Measurements from ENCODE around the gene DYRK4. TPM values are rescaled to one million over a fixed set of nuclear protein-coding genes. Genes with fewer than 3 reads are reported as not detected.

The DYRK4 gene
- total RNA-seq, 2 donors from 2014 or later = 7.9 to 13.2 TPM

GRCh38 chr12:4648501-4649357 lies 86.7 kb downstream of the DYRK4 start, which contains the start of the genes AKAP3 and NDUFA9:
Gene AKAP3, minus strand, starts transcription at chr12:4649051. Its CDS starts 10,855 bp downstream, at chr12:4638196.
Gene NDUFA9, plus strand, starts transcription at chr12:4649114. Its CDS starts 13 bp downstream, at chr12:4649127.
- ATAC-seq (peak; percentile 98), DNase-seq (peak; percentile 80 to 89 (median 86))
- Histone ChIP-seq H3K27me3 (no peaks in the 10 kb centered on the region), H3K36me3 (replicated peaks in 1 of 2; ENCODE audit: insufficient read depth in 1 of 2, low read depth in 2 of 2) (no peaks in the 10 kb centered on the region), H3K9me3 (no peaks in the 10 kb centered on the region), H3K4me1 (peaks cover 25% of the 10 kb centered on the region), H3K27ac (peak within 1 kb of the TSS; percentile 76 to 90 (median 88)), H3K4me3 (peak within 1 kb of the TSS; percentile 29 to 61)
- 0% methylated on average over 38 to 39 of the region's 39 CpGs for WGBS, 2 donors
- intact Hi-C loops (cut with DNase I) = no loop called here
- TF ChIP-seq CTCF (IDR thresholded peaks at IDR 0.05) (peak in 1 of 7 experiments; percentile 22), POLR2A (IDR thresholded peaks at IDR 0.05) (peak in 2 of 3 donors; percentile 73 to 84)

GRCh38 chr12:4649358-4649661 lies 87.3 kb downstream of the DYRK4 start:
- Histone ChIP-seq H3K27me3 (no peaks in the 10 kb centered on the region), H3K36me3 (replicated peaks in 1 of 2; ENCODE audit: insufficient read depth in 1 of 2, low read depth in 2 of 2) (peaks cover 0 to 2% of the 10 kb centered on the region in 2 donors), H3K27ac (peak overlapping the region; percentile 76 to 90 (median 88)), H3K4me1 (peaks cover 25% of the 10 kb centered on the region), H3K4me3 (peak overlapping the region; percentile 29 to 61), H3K9me3 (no peaks in the 10 kb centered on the region)
- WGBS, 2 donors = 0% methylated on average over 6 of the region's 6 CpGs
- ATAC-seq (no peak), DNase-seq (no peak)
- intact Hi-C loops (cut with DNase I) = no loop called here
- TF ChIP-seq CTCF (IDR thresholded peaks at IDR 0.05) (no peak), POLR2A (IDR thresholded peaks at IDR 0.05) (no peak)

GRCh38 chr12:4653257-4653656 lies 91.2 kb downstream of the DYRK4 start:
- no peaks in the 10 kb centered on the region for H3K9me3 ChIP-seq
- H3K27ac ChIP-seq = no peak overlapping the region
- ATAC-seq (no peak), DNase-seq (no peak)
- TF ChIP-seq POLR2A (IDR thresholded peaks at IDR 0.05) (no peak), CTCF (IDR thresholded peaks at IDR 0.05) (no peak)
- H3K4me3 ChIP-seq = no peak overlapping the region
- H3K4me1 ChIP-seq = peaks cover 13% of the 10 kb centered on the region
- peaks cover 4 to 28% of the 10 kb centered on the region in 2 donors for H3K36me3 ChIP-seq (replicated peaks in 1 of 2; ENCODE audit: insufficient read depth in 1 of 2, low read depth in 2 of 2)
- intact Hi-C loops (cut with DNase I) = no loop called here
- no peaks in the 10 kb centered on the region for H3K27me3 ChIP-seq

- intact Hi-C loops (cut with DNase I) = no loop called here
- no peak for TF ChIP-seq CTCF (IDR thresholded peaks at IDR 0.05)
- no peak for TF ChIP-seq POLR2A (IDR thresholded peaks at IDR 0.05)
- no peak overlapping the region for H3K27ac ChIP-seq
- WGBS, 2 donors = 66 to 74% methylated on average over 2 of the region's 2 CpGs
- no peak for DNase-seq
- no peak for ATAC-seq
- H3K36me3 ChIP-seq (replicated peaks in 1 of 2; ENCODE audit: insufficient read depth in 1 of 2, low read depth in 2 of 2) = peaks cover 4 to 30% of the 10 kb centered on the region in 2 donors
- no peaks in the 10 kb centered on the region for H3K9me3 ChIP-seq
- no peaks in the 10 kb centered on the region for H3K27me3 ChIP-seq
- H3K4me1 ChIP-seq = peaks cover 13% of the 10 kb centered on the region
- no peak overlapping the region for H3K4me3 ChIP-seq
These were observed 91.7 kb downstream of the DYRK4 start for GRCh38 chr12:4653691-4654090.

Other genes with a start within 250 kb of the DYRK4 start
- 1 to 10 TPM in 1 of 2 donors, under 1 TPM in 1; 0.33 to 1.6 TPM for gene TIGAR, start 241.0 kb upstream of the DYRK4 start, total RNA-seq
- gene FGF23, start 182.5 kb upstream of the DYRK4 start, total RNA-seq = not detected
- gene FGF6, start 116.4 kb upstream of the DYRK4 start, total RNA-seq = not detected
- under 1 TPM; 0.26 to 0.33 TPM for gene RAD51AP1, start 23.3 kb upstream of the DYRK4 start, total RNA-seq
- 1 to 10 TPM; 3.4 to 8.2 TPM for gene AKAP3, start 86.8 kb downstream of the DYRK4 start, total RNA-seq
- gene NDUFA9, start 86.9 kb downstream of the DYRK4 start, total RNA-seq = 10 to 100 TPM; 12.5 to 16.9 TPM
- gene GALNT8, start 158.2 kb downstream of the DYRK4 start, total RNA-seq = 1 to 10 TPM in 1 of 2 donors, under 1 TPM in 1; 0.52 to 1.3 TPM

All from body of pancreas (tissue), 4 donors.